Epithelial cell of prostate (primary cell): ENCODE data around the gene FKBP11.

Source experiments
- DNase-seq: peaks from one replicate; pipeline ENCODE4 v3.0.0-alpha.2; 2011; ENCODE audit warnings: low read depth, low spot score
- H3K27ac ChIP-seq: fragments of 450-650 bp; 2 replicates; pipeline ENCODE4 v1.5.1; 2017; ENCODE audit warnings: mild to moderate bottlenecking

Gene FKBP11

GRCh38 chr12:48925304-48926011 is at the start of gene FKBP11:
Gene FKBP11, minus strand, starts transcription at chr12:48925492. Its CDS starts 64 bp downstream, at chr12:48925428.
- no peak within 1 kb of the TSS for H3K27ac ChIP-seq
- DNase-seq: no peak

GRCh38 chr12:48973941-48974673 is 48.8 kb upstream of the FKBP11 start:
- DNase-seq: no peak
- no peak overlapping the region for H3K27ac ChIP-seq

GRCh38 chr12:48973531-48973930 is 48.2 kb upstream of the FKBP11 start:
- no peak overlapping the region for H3K27ac ChIP-seq
- DNase-seq: no peak

- no peak overlapping the region for H3K27ac ChIP-seq
- DNase-seq: no peak
Observed at GRCh38 chr12:48972952-48973483, 47.7 kb upstream of the FKBP11 start.

GRCh38 chr12:48972213-48972951 is 47.1 kb upstream of the FKBP11 start:
- no peak for DNase-seq

GRCh38 chr12:48970702-48971334 is 45.5 kb upstream of the FKBP11 start:
- DNase-seq: no peak
- H3K27ac ChIP-seq: no peak overlapping the region

More at GRCh38 chr12:48972213-48972951, 47.1 kb upstream of the FKBP11 start:
- H3K27ac ChIP-seq: no peak overlapping the region

- no peak for DNase-seq
- no peak overlapping the region for H3K27ac ChIP-seq
Observed at GRCh38 chr12:48969833-48970701, 44.8 kb upstream of the FKBP11 start.

GRCh38 chr12:48969160-48969771 is 44.0 kb upstream of the FKBP11 start:
- no peak overlapping the region for H3K27ac ChIP-seq
- DNase-seq: no peak

- DNase-seq: no peak
- no peak overlapping the region for H3K27ac ChIP-seq
Observed at GRCh38 chr12:48968467-48968866, 43.2 kb upstream of the FKBP11 start.

GRCh38 chr12:48967991-48968390 is 42.7 kb upstream of the FKBP11 start:
- H3K27ac ChIP-seq: no peak overlapping the region

GRCh38 chr12:48966177-48966895 is 41.0 kb upstream of the FKBP11 start:
- H3K27ac ChIP-seq: no peak overlapping the region
- no peak for DNase-seq

More at GRCh38 chr12:48967991-48968390, 42.7 kb upstream of the FKBP11 start:
- DNase-seq: no peak

- DNase-seq: no peak
- no peak overlapping the region for H3K27ac ChIP-seq
Observed at GRCh38 chr12:48965298-48965838, 40.1 kb upstream of the FKBP11 start.

- no peak for DNase-seq
- H3K27ac ChIP-seq: no peak overlapping the region
Observed at GRCh38 chr12:48961801-48962200, 36.5 kb upstream of the FKBP11 start.

- no peak overlapping the region for H3K27ac ChIP-seq
- no peak for DNase-seq
Observed at GRCh38 chr12:48961331-48961730, 36.0 kb upstream of the FKBP11 start.

GRCh38 chr12:48960834-48961233 is 35.5 kb upstream of the FKBP11 start:
- no peak for DNase-seq
- H3K27ac ChIP-seq: no peak overlapping the region

- no peak for DNase-seq
- no peak overlapping the region for H3K27ac ChIP-seq
Observed at GRCh38 chr12:48958049-48958388, 32.7 kb upstream of the FKBP11 start.

GRCh38 chr12:48957141-48958048 is 32.1 kb upstream of the FKBP11 start, which contains the start of gene ARF3:
Gene ARF3, minus strand, starts transcription at chr12:48957487. Its CDS starts 16,392 bp downstream, at chr12:48941095.
- H3K27ac ChIP-seq: peak within 1 kb of the TSS; percentile 70
- DNase-seq: peak; percentile 64
